ENCODE results near the gene BTBD2.

The BTBD2 gene

GRCh38 chr19:1953037-1953436, 62.5 kb downstream of the BTBD2 start:
- H3K4me3 ChIP-seq (ENCODE audit: extremely low read depth, insufficient read depth, low read length, poor library complexity, severe bottlenecking): no peak overlapping the region
- no peaks in the 10 kb centered on the region for H3K9me3 ChIP-seq (ENCODE audit: control insufficient read depth, low read length)
- H3K27ac ChIP-seq (ENCODE audit: low read depth, low read length, severe bottlenecking): no peak overlapping the region
- WGBS, 2 experiments (ENCODE audit: insufficient coverage in 2 of 2): 96 to 99% methylated on average over 14 to 18 of the region's 19 CpGs
- no peaks in the 10 kb centered on the region for H3K4me1 ChIP-seq (ENCODE audit: control insufficient read depth, insufficient read depth, low read length, poor library complexity, severe bottlenecking)
- H3K36me3 ChIP-seq (ENCODE audit: control insufficient read depth, insufficient read depth, low read length): peaks cover 48% of the 10 kb centered on the region

- no peak overlapping the region for H3K27ac ChIP-seq (ENCODE audit: low read depth, low read length, severe bottlenecking)
- no peak overlapping the region for H3K4me3 ChIP-seq (ENCODE audit: extremely low read depth, insufficient read depth, low read length, poor library complexity, severe bottlenecking)
- H3K36me3 ChIP-seq (ENCODE audit: control insufficient read depth, insufficient read depth, low read length): peaks cover 51% of the 10 kb centered on the region
- no peaks in the 10 kb centered on the region for H3K9me3 ChIP-seq (ENCODE audit: control insufficient read depth, low read length)
- H3K4me1 ChIP-seq (ENCODE audit: control insufficient read depth, insufficient read depth, low read length, poor library complexity, severe bottlenecking): no peaks in the 10 kb centered on the region
- WGBS, 2 experiments (ENCODE audit: insufficient coverage in 2 of 2): 97 to 98% methylated on average over 18 to 21 of the region's 21 CpGs
Observed at GRCh38 chr19:1952635-1953034, 62.9 kb downstream of the BTBD2 start.

GRCh38 chr19:1950640-1951039, 64.9 kb downstream of the BTBD2 start:
- H3K9me3 ChIP-seq (ENCODE audit: control insufficient read depth, low read length): no peaks in the 10 kb centered on the region
- H3K36me3 ChIP-seq (ENCODE audit: control insufficient read depth, insufficient read depth, low read length): peaks cover 60% of the 10 kb centered on the region
- H3K27ac ChIP-seq (ENCODE audit: low read depth, low read length, severe bottlenecking): no peak overlapping the region
- H3K4me3 ChIP-seq (ENCODE audit: extremely low read depth, insufficient read depth, low read length, poor library complexity, severe bottlenecking): no peak overlapping the region
- 94 to 98% methylated on average over 10 to 16 of the region's 16 CpGs for WGBS, 2 experiments (ENCODE audit: insufficient coverage in 2 of 2)
- no peaks in the 10 kb centered on the region for H3K4me1 ChIP-seq (ENCODE audit: control insufficient read depth, insufficient read depth, low read length, poor library complexity, severe bottlenecking)

- H3K4me3 ChIP-seq (ENCODE audit: extremely low read depth, insufficient read depth, low read length, poor library complexity, severe bottlenecking): no peak overlapping the region
Observed at GRCh38 chr19:1949304-1950101, 66.0 kb downstream of the BTBD2 start.

GRCh38 chr19:1947651-1948209, 67.8 kb downstream of the BTBD2 start:
- H3K4me3 ChIP-seq (ENCODE audit: extremely low read depth, insufficient read depth, low read length, poor library complexity, severe bottlenecking): no peak overlapping the region
- 91 to 94% methylated on average over 28 to 32 of the region's 34 CpGs for WGBS, 2 experiments (ENCODE audit: insufficient coverage in 2 of 2)
- peaks cover 3% of the 10 kb centered on the region for H3K4me1 ChIP-seq (ENCODE audit: control insufficient read depth, insufficient read depth, low read length, poor library complexity, severe bottlenecking)
- no peaks in the 10 kb centered on the region for H3K9me3 ChIP-seq (ENCODE audit: control insufficient read depth, low read length)
- H3K36me3 ChIP-seq (ENCODE audit: control insufficient read depth, insufficient read depth, low read length): peaks cover 45% of the 10 kb centered on the region
- no peak overlapping the region for H3K27ac ChIP-seq (ENCODE audit: low read depth, low read length, severe bottlenecking)

More at GRCh38 chr19:1949304-1950101, 66.0 kb downstream of the BTBD2 start:
- Histone ChIP-seq H3K36me3 (ENCODE audit: control insufficient read depth, insufficient read depth, low read length) (peaks cover 60% of the 10 kb centered on the region), H3K4me1 (ENCODE audit: control insufficient read depth, insufficient read depth, low read length, poor library complexity, severe bottlenecking) (no peaks in the 10 kb centered on the region), H3K9me3 (ENCODE audit: control insufficient read depth, low read length) (no peaks in the 10 kb centered on the region), H3K27ac (ENCODE audit: low read depth, low read length, severe bottlenecking) (no peak overlapping the region)
- WGBS, 2 experiments (ENCODE audit: insufficient coverage in 2 of 2): 96 to 97% methylated on average over 41 to 42 of the region's 44 CpGs

- Histone ChIP-seq H3K4me3 (ENCODE audit: extremely low read depth, insufficient read depth, low read length, poor library complexity, severe bottlenecking) (no peak overlapping the region), H3K9me3 (ENCODE audit: control insufficient read depth, low read length) (no peaks in the 10 kb centered on the region)
- WGBS, 2 experiments (ENCODE audit: insufficient coverage in 2 of 2): 79 to 81% methylated on average over 13 of the region's 18 CpGs
Observed at GRCh38 chr19:1945899-1946298, 69.6 kb downstream of the BTBD2 start.

GRCh38 chr19:1944916-1945561, 70.5 kb downstream of the BTBD2 start:
- WGBS, 2 experiments (ENCODE audit: insufficient coverage in 2 of 2): 96% methylated on average over 23 to 28 of the region's 30 CpGs
- Histone ChIP-seq H3K4me1 (ENCODE audit: control insufficient read depth, insufficient read depth, low read length, poor library complexity, severe bottlenecking) (peaks cover 4% of the 10 kb centered on the region), H3K36me3 (ENCODE audit: control insufficient read depth, insufficient read depth, low read length) (peaks cover 24% of the 10 kb centered on the region), H3K27ac (ENCODE audit: low read depth, low read length, severe bottlenecking) (no peak overlapping the region), H3K9me3 (ENCODE audit: control insufficient read depth, low read length) (no peaks in the 10 kb centered on the region), H3K4me3 (ENCODE audit: extremely low read depth, insufficient read depth, low read length, poor library complexity, severe bottlenecking) (no peak overlapping the region)

More at GRCh38 chr19:1945899-1946298, 69.6 kb downstream of the BTBD2 start:
- peaks cover 32% of the 10 kb centered on the region for H3K36me3 ChIP-seq (ENCODE audit: control insufficient read depth, insufficient read depth, low read length)
- no peak overlapping the region for H3K27ac ChIP-seq (ENCODE audit: low read depth, low read length, severe bottlenecking)
- peaks cover 3% of the 10 kb centered on the region for H3K4me1 ChIP-seq (ENCODE audit: control insufficient read depth, insufficient read depth, low read length, poor library complexity, severe bottlenecking)

- 93 to 95% methylated on average over 32 to 40 of the region's 42 CpGs for WGBS, 2 experiments (ENCODE audit: insufficient coverage in 2 of 2)
- no peak overlapping the region for H3K27ac ChIP-seq (ENCODE audit: low read depth, low read length, severe bottlenecking)
- peaks cover 16% of the 10 kb centered on the region for H3K36me3 ChIP-seq (ENCODE audit: control insufficient read depth, insufficient read depth, low read length)
- H3K4me3 ChIP-seq (ENCODE audit: extremely low read depth, insufficient read depth, low read length, poor library complexity, severe bottlenecking): no peak overlapping the region
- H3K9me3 ChIP-seq (ENCODE audit: control insufficient read depth, low read length): no peaks in the 10 kb centered on the region
- peaks cover 10% of the 10 kb centered on the region for H3K4me1 ChIP-seq (ENCODE audit: control insufficient read depth, insufficient read depth, low read length, poor library complexity, severe bottlenecking)
Observed at GRCh38 chr19:1944088-1944915, 71.2 kb downstream of the BTBD2 start.

GRCh38 chr19:1943661-1944087, 71.8 kb downstream of the BTBD2 start:
- H3K4me1 ChIP-seq (ENCODE audit: control insufficient read depth, insufficient read depth, low read length, poor library complexity, severe bottlenecking): peaks cover 10% of the 10 kb centered on the region
- H3K9me3 ChIP-seq (ENCODE audit: control insufficient read depth, low read length): no peaks in the 10 kb centered on the region
- H3K36me3 ChIP-seq (ENCODE audit: control insufficient read depth, insufficient read depth, low read length): peaks cover 11% of the 10 kb centered on the region
- 93 to 94% methylated on average over 19 to 20 of the region's 22 CpGs for WGBS, 2 experiments (ENCODE audit: insufficient coverage in 2 of 2)
- H3K27ac ChIP-seq (ENCODE audit: low read depth, low read length, severe bottlenecking): no peak overlapping the region
- no peak overlapping the region for H3K4me3 ChIP-seq (ENCODE audit: extremely low read depth, insufficient read depth, low read length, poor library complexity, severe bottlenecking)

GRCh38 chr19:1942934-1943555, 72.5 kb downstream of the BTBD2 start:
- H3K27ac ChIP-seq (ENCODE audit: low read depth, low read length, severe bottlenecking): peak overlapping the region; percentile 77
- no peaks in the 10 kb centered on the region for H3K9me3 ChIP-seq (ENCODE audit: control insufficient read depth, low read length)
- peaks cover 11% of the 10 kb centered on the region for H3K36me3 ChIP-seq (ENCODE audit: control insufficient read depth, insufficient read depth, low read length)
- WGBS, 2 experiments (ENCODE audit: insufficient coverage in 2 of 2): 27 to 35% methylated on average over 16 to 17 of the region's 21 CpGs
- peak overlapping the region; percentile 85 for H3K4me3 ChIP-seq (ENCODE audit: extremely low read depth, insufficient read depth, low read length, poor library complexity, severe bottlenecking)
- H3K4me1 ChIP-seq (ENCODE audit: control insufficient read depth, insufficient read depth, low read length, poor library complexity, severe bottlenecking): peaks cover 10% of the 10 kb centered on the region
